SU-DHL-6 (cell line): ENCODE measurements around the gene PPP1R13L.

ENCODE experiments used
- EZH2phosphoT487 ChIP-seq: fragments of 200-600 bp; sonication (generic), shearing (Covaris generic); conservative IDR thresholded peaks from 2 replicates; pipeline ENCODE4 v1.6.1; 2018; ENCODE audit warnings: mild to moderate bottlenecking, antibody characterized with exemption, low read length, moderate library complexity, mixed read lengths
- TF ChIP-seq, protein P1 (sequence below): fragments of 200-600 bp; sonication (generic); IDR thresholded peaks from one replicate; pipeline ENCODE4 v1.5.1; 2017; ENCODE audit warnings: antibody characterized with exemption, mild to moderate bottlenecking, low read length, moderate library complexity; ENCODE audit not compliant: insufficient read depth, poor library complexity, severe bottlenecking

DNA sequence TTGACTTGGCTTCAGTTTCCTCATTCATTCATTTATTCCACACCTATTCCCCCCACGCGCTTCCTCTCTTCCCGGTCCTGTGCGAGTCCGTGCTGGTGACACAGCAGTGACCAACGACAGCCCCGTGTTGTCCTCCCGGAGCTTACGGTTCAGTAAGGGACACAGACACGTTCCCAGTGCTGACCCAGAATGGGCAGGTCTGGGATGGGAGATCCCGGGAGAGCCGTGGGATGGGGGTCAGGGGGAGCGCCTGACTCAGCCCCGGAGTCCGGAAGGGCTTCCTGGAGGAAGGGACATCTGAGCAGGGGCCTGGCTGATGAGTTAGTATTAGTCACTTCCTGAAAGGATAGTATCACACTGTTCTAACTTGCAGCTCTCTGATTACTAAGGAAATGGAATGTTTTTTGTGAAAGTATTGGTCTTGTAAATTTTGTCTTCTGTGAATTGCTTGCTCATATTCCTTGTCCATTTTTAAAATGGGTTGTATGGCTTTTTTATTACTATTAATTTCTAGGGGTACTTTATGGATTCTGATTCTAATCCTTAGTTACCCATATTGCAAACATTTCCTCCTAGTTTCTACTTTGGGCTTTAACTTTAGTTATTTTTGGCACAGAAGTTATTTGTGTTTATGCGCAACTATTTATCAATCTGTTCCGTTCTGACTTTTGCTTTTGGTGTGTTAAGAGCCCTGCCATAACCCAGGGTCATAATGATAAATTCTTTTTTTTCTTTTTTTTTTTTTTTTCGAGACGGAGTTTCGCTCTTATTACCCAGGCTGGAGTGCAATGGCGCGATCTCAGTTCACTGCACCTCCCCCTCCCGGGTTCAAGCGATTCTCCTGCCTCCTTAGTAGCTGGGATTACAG is 19.6 kb upstream of the PPP1R13L start:
- TF ChIP-seq, protein P1, sequence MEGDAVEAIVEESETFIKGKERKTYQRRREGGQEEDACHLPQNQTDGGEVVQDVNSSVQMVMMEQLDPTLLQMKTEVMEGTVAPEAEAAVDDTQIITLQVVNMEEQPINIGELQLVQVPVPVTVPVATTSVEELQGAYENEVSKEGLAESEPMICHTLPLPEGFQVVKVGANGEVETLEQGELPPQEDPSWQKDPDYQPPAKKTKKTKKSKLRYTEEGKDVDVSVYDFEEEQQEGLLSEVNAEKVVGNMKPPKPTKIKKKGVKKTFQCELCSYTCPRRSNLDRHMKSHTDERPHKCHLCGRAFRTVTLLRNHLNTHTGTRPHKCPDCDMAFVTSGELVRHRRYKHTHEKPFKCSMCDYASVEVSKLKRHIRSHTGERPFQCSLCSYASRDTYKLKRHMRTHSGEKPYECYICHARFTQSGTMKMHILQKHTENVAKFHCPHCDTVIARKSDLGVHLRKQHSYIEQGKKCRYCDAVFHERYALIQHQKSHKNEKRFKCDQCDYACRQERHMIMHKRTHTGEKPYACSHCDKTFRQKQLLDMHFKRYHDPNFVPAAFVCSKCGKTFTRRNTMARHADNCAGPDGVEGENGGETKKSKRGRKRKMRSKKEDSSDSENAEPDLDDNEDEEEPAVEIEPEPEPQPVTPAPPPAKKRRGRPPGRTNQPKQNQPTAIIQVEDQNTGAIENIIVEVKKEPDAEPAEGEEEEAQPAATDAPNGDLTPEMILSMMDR = no peak
- TF ChIP-seq EZH2phosphoT487 = no peak
